ENCODE measurements around the gene TOP2A.

DNA sequence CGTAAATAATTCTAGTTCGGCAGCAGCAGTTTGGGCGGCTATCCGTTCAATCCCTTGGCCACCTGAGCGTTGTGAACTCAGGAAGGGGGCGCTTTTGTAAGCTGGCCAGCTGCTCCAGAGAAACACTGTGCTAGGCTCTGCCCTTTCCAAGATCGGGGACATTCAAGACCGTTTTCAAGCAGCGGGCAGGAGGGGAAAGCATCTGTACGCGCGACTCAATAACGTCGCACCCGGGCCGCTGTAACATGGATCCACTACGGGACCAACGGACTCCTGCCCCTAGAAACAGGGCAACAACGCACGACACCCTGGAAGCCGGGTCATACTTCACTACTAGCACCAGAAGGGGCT lies 463 bp downstream of the TOP2A start:
- TF ChIP-seq CTCF (IDR thresholded peaks at IDR 0.05) (no peak), EP300 (IDR thresholded peaks at IDR 0.05) (no peak), POLR2AphosphoS5 (IDR thresholded peaks at IDR 0.05) (no peak), POLR2A (IDR thresholded peaks at IDR 0.05) (no peak)

All from gastroesophageal sphincter (tissue), 3 donors.